Gastroesophageal sphincter (tissue), 4 donors: ENCODE measurements around the gene GSDME. TPM values are rescaled to one million over a fixed set of nuclear protein-coding genes. Genes with fewer than 3 reads are reported as not detected.

ENCODE experiments used
- ATAC-seq: fragments of 150-250 bp; one replicate; pipeline ENCODE4 v1.9.1; 2016; ENCODE audit warnings: mild to moderate bottlenecking, moderate library complexity
- H3K27ac ChIP-seq, 4 donors: fragments of 200-600 bp; sonication (generic) in 3 of 4; 1 replicate in 3 of 4; 2 replicates in 1 of 4; pipeline ENCODE4 v1.5.1; 2016 to 2019
- H3K27me3 ChIP-seq: fragments of 200-600 bp; sonication (generic); one replicate; pipeline ENCODE4 v1.5.1; 2019
- H3K36me3 ChIP-seq, 2 donors: fragments of 200-600 bp; sonication (generic); one replicate each; pipeline ENCODE4 v1.5.1; 2019; ENCODE audit warnings: control low read depth in 1 of 2
- H3K4me1 ChIP-seq, 3 donors: fragments of 200-600 bp; sonication (generic); 1 replicate in 2 of 3; 2 replicates in 1 of 3; pipeline ENCODE4 v1.5.1; 2016 to 2019; ENCODE audit warnings: control low read depth in 2 of 3
- H3K4me3 ChIP-seq, 2 donors: fragments of 200-600 bp; sonication (generic); one replicate each; pipeline ENCODE4 v1.5.1; 2019; ENCODE audit warnings: mild to moderate bottlenecking in 1 of 2, moderate library complexity in 1 of 2
- H3K9me3 ChIP-seq, 3 donors: fragments of 200-600 bp; sonication (generic); one replicate each; pipeline ENCODE4 v1.5.1; 2017 to 2019; ENCODE audit warnings: control low read depth in 2 of 3
- CTCF ChIP-seq, 4 experiments: fragments of 200-600 bp in 2 of 4; fragments of 450-650 bp in 2 of 4; sonication (generic) in 1 of 4; IDR thresholded peaks; one replicate each; pipeline ENCODE4 v1.5.1; 2017 to 2019; ENCODE audit warnings: antibody characterized with exemption in 4 of 4, mild to moderate bottlenecking in 2 of 4, moderate library complexity in 2 of 4
- EP300 ChIP-seq: sonication (generic); formaldehyde crosslinking; IDR thresholded peaks from one replicate; pipeline ENCODE4 v1.6.1; 2017; ENCODE audit warnings: antibody characterized with exemption, mild to moderate bottlenecking
- POLR2A ChIP-seq, 2 donors: fragments of 450-650 bp; IDR thresholded peaks; one replicate each; pipeline ENCODE4 v1.6.1; 2017; ENCODE audit warnings: antibody characterized with exemption in 2 of 2, mild to moderate bottlenecking in 2 of 2, moderate library complexity in 1 of 2
- POLR2AphosphoS5 ChIP-seq: sonication (generic); formaldehyde crosslinking; IDR thresholded peaks from one replicate; pipeline ENCODE4 v1.6.1; 2017; ENCODE audit warnings: antibody characterized with exemption
- WGBS, 2 donors: methylation state at CpG; one replicate each; pipeline ENCODE4 v1.1.5; 2018; ENCODE audit warnings: low coverage in 1 of 2; 5-methylcytosine and 5-hydroxymethylcytosine counted together
- total RNA-seq, 4 donors: library from RNA; depleted of rRNA; stranded (reverse); fragments of >200 nt; gene quantifications; one replicate each; pipeline ENCODE4 v1.1.0, GENCODE V29; 2016

The GSDME gene
- total RNA-seq, 4 donors from 2014 or later: 6.4 to 9.8 (median 8.4) TPM

GRCh38 chr7:24732646-24733413 lies 24.4 kb downstream of the GSDME start:
- H3K9me3 ChIP-seq: no peaks in the 10 kb centered on the region
- no peaks in the 10 kb centered on the region for H3K27me3 ChIP-seq
- H3K27ac ChIP-seq: no peak overlapping the region
- ATAC-seq: peak; percentile 42
- TF ChIP-seq POLR2A (IDR thresholded peaks at IDR 0.05) (no peak), POLR2AphosphoS5 (no peak), CTCF (IDR thresholded peaks at IDR 0.05) (no peak), EP300 (no peak)
- WGBS, 2 donors: 100% methylated on average over 3 of the region's 4 CpGs; no CpG with 5 or more reads in 1 of the 2 donors
- H3K4me3 ChIP-seq: no peak overlapping the region
- no peaks in the 10 kb centered on the region for H3K36me3 ChIP-seq
- peaks cover 0 to 16% (median 4%) of the 10 kb centered on the region in 3 donors for H3K4me1 ChIP-seq

- no peak overlapping the region for H3K4me3 ChIP-seq
- TF ChIP-seq EP300: no peak
- no peak for TF ChIP-seq POLR2A (IDR thresholded peaks at IDR 0.05)
- TF ChIP-seq CTCF (IDR thresholded peaks at IDR 0.05): no peak
- TF ChIP-seq POLR2AphosphoS5: no peak
- H3K4me1 ChIP-seq: peaks cover 0 to 16% (median 4%) of the 10 kb centered on the region in 3 donors
- H3K27ac ChIP-seq: no peak overlapping the region
- WGBS, 2 donors: 83 to 88% methylated on average over 1 to 10 of the region's 13 CpGs
- no peaks in the 10 kb centered on the region for H3K36me3 ChIP-seq
- no peaks in the 10 kb centered on the region for H3K9me3 ChIP-seq
- ATAC-seq: no peak
- H3K27me3 ChIP-seq: no peaks in the 10 kb centered on the region
Observed at GRCh38 chr7:24731313-24731712, 26.0 kb downstream of the GSDME start.

- Histone ChIP-seq H3K27ac (no peak overlapping the region), H3K4me1 (peaks cover 0 to 16% (median 4%) of the 10 kb centered on the region in 3 donors), H3K9me3 (no peaks in the 10 kb centered on the region), H3K27me3 (no peaks in the 10 kb centered on the region), H3K4me3 (no peak overlapping the region), H3K36me3 (no peaks in the 10 kb centered on the region)
- no peak for ATAC-seq
- TF ChIP-seq POLR2A (IDR thresholded peaks at IDR 0.05): no peak
- no peak for TF ChIP-seq POLR2AphosphoS5
- TF ChIP-seq EP300: no peak
- no peak for TF ChIP-seq CTCF (IDR thresholded peaks at IDR 0.05)
Observed at GRCh38 chr7:24730018-24730369, 27.3 kb downstream of the GSDME start.

GRCh38 chr7:24729365-24730017 lies 27.8 kb downstream of the GSDME start:
- no peaks in the 10 kb centered on the region for H3K27me3 ChIP-seq
- WGBS, 2 donors: 46 to 54% methylated on average over 8 to 9 of the region's 10 CpGs
- no peaks in the 10 kb centered on the region for H3K9me3 ChIP-seq
- H3K36me3 ChIP-seq: no peaks in the 10 kb centered on the region
- ATAC-seq: no peak
- no peak overlapping the region for H3K4me3 ChIP-seq
- peaks cover 0 to 16% (median 4%) of the 10 kb centered on the region in 3 donors for H3K4me1 ChIP-seq
- no peak overlapping the region for H3K27ac ChIP-seq
- TF ChIP-seq POLR2A (IDR thresholded peaks at IDR 0.05): no peak

GRCh38 chr7:24728503-24729364 lies 28.5 kb downstream of the GSDME start:
- Histone ChIP-seq H3K27ac (peak overlapping the region in 1 of 4 donors; percentile 11), H3K36me3 (no peaks in the 10 kb centered on the region), H3K9me3 (no peaks in the 10 kb centered on the region), H3K4me1 (peaks cover 0 to 16% (median 4%) of the 10 kb centered on the region in 3 donors), H3K4me3 (no peak overlapping the region), H3K27me3 (no peaks in the 10 kb centered on the region)
- no peak for ATAC-seq
- TF ChIP-seq POLR2A (IDR thresholded peaks at IDR 0.05) (no peak), EP300 (no peak), CTCF (IDR thresholded peaks at IDR 0.05) (no peak), POLR2AphosphoS5 (no peak)
- WGBS, 2 donors: 42 to 59% methylated on average over 10 to 11 of the region's 16 CpGs
